Measurements from ENCODE around the gene AFG1L. TPM values are rescaled to one million over a fixed set of nuclear protein-coding genes. Genes with fewer than 3 reads are reported as not detected.

Gene AFG1L
- total RNA-seq, 6 experiments from 2014 or later, result 4.8 to 5.7 (median 5.3) TPM

DNA sequence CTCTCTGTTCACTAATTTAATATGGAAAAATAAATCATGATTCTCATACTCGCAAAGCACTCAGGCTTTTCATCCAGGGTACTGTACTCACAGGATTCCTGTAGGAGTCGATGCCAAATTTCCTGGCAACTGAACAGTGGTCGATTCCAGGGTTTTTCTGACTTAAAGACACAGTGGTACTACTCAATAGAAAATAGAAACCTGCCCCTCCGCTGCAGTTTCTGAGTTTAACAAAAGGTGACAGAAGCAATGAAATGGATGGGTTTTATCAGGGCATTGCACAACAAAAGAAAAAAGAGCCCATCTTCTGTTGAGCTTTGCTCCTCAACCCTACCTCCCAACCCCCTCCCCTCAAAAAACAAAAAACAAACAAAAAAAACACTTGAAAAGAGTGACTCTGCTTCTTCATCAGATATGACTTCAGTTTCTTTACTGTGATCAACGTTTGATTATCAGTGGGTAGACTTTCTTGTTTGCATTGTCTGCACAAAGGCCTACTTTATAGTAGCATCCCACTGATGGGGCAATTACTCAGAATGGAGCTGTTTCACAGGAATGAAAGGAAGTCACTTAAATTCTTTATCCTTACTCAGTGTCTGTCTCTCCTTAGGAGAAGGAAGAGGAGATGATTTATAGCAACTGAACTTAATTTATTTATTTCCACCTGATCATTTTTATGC, 169.7 kb downstream of the AFG1L start:
- no peak overlapping the region for H3K4me3 Mint-ChIP-seq
- no peaks in the 10 kb centered on the region for H3K9me3 Mint-ChIP-seq
- DNase-seq, result peak; percentile 24
- TF ChIP-seq, protein P1, sequence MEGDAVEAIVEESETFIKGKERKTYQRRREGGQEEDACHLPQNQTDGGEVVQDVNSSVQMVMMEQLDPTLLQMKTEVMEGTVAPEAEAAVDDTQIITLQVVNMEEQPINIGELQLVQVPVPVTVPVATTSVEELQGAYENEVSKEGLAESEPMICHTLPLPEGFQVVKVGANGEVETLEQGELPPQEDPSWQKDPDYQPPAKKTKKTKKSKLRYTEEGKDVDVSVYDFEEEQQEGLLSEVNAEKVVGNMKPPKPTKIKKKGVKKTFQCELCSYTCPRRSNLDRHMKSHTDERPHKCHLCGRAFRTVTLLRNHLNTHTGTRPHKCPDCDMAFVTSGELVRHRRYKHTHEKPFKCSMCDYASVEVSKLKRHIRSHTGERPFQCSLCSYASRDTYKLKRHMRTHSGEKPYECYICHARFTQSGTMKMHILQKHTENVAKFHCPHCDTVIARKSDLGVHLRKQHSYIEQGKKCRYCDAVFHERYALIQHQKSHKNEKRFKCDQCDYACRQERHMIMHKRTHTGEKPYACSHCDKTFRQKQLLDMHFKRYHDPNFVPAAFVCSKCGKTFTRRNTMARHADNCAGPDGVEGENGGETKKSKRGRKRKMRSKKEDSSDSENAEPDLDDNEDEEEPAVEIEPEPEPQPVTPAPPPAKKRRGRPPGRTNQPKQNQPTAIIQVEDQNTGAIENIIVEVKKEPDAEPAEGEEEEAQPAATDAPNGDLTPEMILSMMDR (IDR thresholded peaks at IDR 0.05), result no peak
- H3K27ac Mint-ChIP-seq, result peak overlapping the region; percentile 50
- no peaks in the 10 kb centered on the region for H3K36me3 Mint-ChIP-seq (ENCODE audit: low read depth)
- H3K27me3 Mint-ChIP-seq (ENCODE audit: insufficient read depth), result no peaks in the 10 kb centered on the region
- H3K4me1 Mint-ChIP-seq (ENCODE audit: low read depth), result peaks cover 38% of the 10 kb centered on the region

DNA sequence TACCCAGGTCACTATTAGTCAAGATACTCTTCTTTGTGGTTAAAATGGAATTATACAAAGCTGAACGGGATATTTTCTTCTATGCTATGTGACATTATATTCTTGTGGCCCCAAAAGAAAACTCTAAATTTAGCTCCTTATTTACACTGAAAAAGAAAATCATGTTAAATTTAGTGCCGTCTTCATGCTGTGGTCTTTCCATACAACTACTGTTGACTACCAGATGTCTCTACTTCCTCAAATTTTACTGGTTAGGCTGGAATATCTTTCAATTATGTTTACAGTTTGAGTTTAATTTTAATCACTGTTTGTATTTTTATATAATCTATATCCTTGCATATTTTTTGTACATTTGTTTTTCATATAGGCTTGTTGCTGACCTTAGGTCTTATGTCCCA, 170.2 kb downstream of the AFG1L start:
- TF ChIP-seq, protein P1 (IDR thresholded peaks at IDR 0.05), result no peak
- DNase-seq, result no peak
- no peaks in the 10 kb centered on the region for H3K36me3 Mint-ChIP-seq (ENCODE audit: low read depth)
- H3K4me3 Mint-ChIP-seq, result no peak overlapping the region
- peak overlapping the region; percentile 50 for H3K27ac Mint-ChIP-seq
- no peaks in the 10 kb centered on the region for H3K9me3 Mint-ChIP-seq
- H3K27me3 Mint-ChIP-seq (ENCODE audit: insufficient read depth), result no peaks in the 10 kb centered on the region
- peaks cover 38% of the 10 kb centered on the region for H3K4me1 Mint-ChIP-seq (ENCODE audit: low read depth)

DNA sequence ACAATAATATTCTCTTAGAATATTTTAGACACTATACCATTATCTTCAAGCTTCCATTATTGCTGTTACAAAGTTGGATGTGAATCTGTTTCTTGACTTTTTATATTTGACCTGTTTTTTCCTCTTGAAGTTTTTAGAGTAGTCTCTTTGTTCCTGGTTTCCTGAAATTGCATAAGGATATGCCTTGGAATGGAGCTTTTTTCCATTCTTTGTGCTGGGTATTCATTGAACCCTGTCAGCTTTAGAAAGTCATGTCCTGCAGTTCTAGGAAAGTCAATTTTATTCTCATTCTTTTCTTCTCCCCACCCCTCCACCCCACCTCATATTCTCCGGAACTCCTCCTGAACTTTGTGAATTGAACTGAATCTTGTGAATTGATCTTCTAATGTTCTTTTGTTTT, 173.5 kb downstream of the AFG1L start:
- no peaks in the 10 kb centered on the region for H3K36me3 Mint-ChIP-seq (ENCODE audit: low read depth)
- peaks cover 25% of the 10 kb centered on the region for H3K4me1 Mint-ChIP-seq (ENCODE audit: low read depth)
- TF ChIP-seq, protein P1 (IDR thresholded peaks at IDR 0.05), result no peak
- no peak overlapping the region for H3K27ac Mint-ChIP-seq
- DNase-seq, result no peak
- no peaks in the 10 kb centered on the region for H3K27me3 Mint-ChIP-seq (ENCODE audit: insufficient read depth)
- H3K4me3 Mint-ChIP-seq, result no peak overlapping the region
- no peaks in the 10 kb centered on the region for H3K9me3 Mint-ChIP-seq

DNA sequence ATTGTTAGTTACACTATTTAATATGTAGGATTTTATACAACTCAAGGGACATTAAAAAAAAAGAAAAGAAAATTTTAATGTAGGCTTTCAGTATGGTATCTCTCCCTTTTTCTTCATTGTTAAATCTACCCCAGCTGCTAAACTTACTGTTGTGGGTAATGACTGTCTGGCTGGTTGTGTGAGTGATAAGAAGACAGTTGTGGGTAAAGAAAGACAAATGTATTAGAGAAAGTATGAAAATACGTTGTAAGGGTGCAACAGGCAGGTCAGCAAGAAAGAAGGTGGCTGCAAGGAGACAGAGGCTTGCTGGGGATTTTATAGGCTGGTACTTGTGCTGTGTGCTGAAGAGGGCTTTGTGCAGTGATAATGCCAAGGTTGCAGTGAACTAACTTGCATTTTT, 174.5 kb downstream of the AFG1L start:
- H3K27me3 Mint-ChIP-seq (ENCODE audit: insufficient read depth), result no peaks in the 10 kb centered on the region
- no peak overlapping the region for H3K27ac Mint-ChIP-seq
- TF ChIP-seq, protein P1 (IDR thresholded peaks at IDR 0.05), result no peak
- no peaks in the 10 kb centered on the region for H3K36me3 Mint-ChIP-seq (ENCODE audit: low read depth)
- peaks cover 15% of the 10 kb centered on the region for H3K4me1 Mint-ChIP-seq (ENCODE audit: low read depth)
- H3K4me3 Mint-ChIP-seq, result no peak overlapping the region
- no peaks in the 10 kb centered on the region for H3K9me3 Mint-ChIP-seq
- no peak for DNase-seq

DNA sequence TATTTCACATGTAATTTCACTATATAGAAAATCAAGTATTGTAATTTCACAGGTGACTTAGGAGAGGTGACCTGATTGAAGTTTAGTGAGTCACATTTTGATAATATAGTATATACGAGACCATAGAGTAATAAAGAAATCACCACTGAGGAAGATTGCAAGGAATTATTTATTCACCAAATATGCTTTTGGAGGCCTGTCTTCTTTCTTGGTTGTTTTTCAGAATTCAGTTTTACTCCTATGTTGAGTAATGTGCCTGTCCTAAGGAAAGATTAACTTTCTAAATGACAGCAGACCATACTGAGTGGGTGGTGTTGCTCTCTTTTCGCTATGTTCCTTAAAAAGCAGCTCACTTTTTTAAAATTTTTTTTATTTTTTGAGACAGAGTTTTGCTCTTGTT, 178.3 kb downstream of the AFG1L start:
- TF ChIP-seq, protein P1 (IDR thresholded peaks at IDR 0.05), result no peak
- H3K27ac Mint-ChIP-seq, result no peak overlapping the region

More for the DNA sequence above, 178.3 kb downstream of the AFG1L start:
- Mint-ChIP-seq H3K36me3 (ENCODE audit: low read depth) (no peaks in the 10 kb centered on the region), H3K9me3 (no peaks in the 10 kb centered on the region), H3K4me1 (ENCODE audit: low read depth) (no peaks in the 10 kb centered on the region), H3K4me3 (no peak overlapping the region), H3K27me3 (ENCODE audit: insufficient read depth) (no peaks in the 10 kb centered on the region)
- no peak for DNase-seq
